ENCODE results near the gene MOSPD2. TPM values are rescaled to one million over a fixed set of nuclear protein-coding genes. Genes with fewer than 3 reads are reported as not detected.
A peak's percentile ranks its signal among the peaks of the same experiment; 100 is the strongest.

Gene MOSPD2
- total RNA-seq, 1 donor from 2014 or later: 13.9 TPM

DNA sequence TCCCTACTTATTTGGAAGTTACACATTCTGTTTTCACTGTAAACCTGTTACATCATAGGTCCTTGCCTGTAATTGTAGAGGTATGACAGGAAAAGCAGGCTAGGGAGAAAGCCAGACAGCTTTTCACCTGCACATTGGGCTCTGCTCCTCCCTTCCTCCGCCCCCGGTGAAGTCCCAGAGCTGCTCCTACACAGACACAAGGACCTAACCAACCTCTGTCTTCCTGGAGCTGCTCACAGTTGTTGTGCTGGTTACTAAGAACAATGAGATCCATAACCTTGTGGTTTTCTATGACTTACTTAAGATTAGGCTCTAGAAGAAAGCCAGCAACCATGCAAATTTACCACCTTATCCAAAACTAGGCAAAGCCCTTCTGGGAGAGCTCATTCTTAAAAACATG, 40.0 kb downstream of the MOSPD2 start:
- no peak overlapping the region for H3K27ac ChIP-seq (ENCODE audit: low read depth, low read length)
- peaks cover 6% of the 10 kb centered on the region for H3K36me3 ChIP-seq (ENCODE audit: insufficient read depth, low read length)
- Mint-ChIP-seq H3K27ac (ENCODE audit: unreplicated experiment) (no peak overlapping the region), H3K27me3 (ENCODE audit: low read depth, unreplicated experiment) (no peaks in the 10 kb centered on the region), H3K9me3 (ENCODE audit: unreplicated experiment) (no peaks in the 10 kb centered on the region), H3K36me3 (ENCODE audit: low read depth, unreplicated experiment) (no peaks in the 10 kb centered on the region), H3K4me1 (ENCODE audit: low read depth, unreplicated experiment) (peaks cover 14% of the 10 kb centered on the region), H3K4me3 (ENCODE audit: unreplicated experiment) (no peak overlapping the region)
- no peak for FAIRE-seq
- peaks cover 13% of the 10 kb centered on the region for H3K4me1 ChIP-seq (ENCODE audit: insufficient read depth, low read length)
- H3K79me2 ChIP-seq (ENCODE audit: insufficient read depth, low read length): no peaks in the 10 kb centered on the region
- no peaks in the 10 kb centered on the region for H3K27me3 ChIP-seq (ENCODE audit: insufficient read depth, low read length)
- H4K20me1 ChIP-seq (ENCODE audit: insufficient read depth, low read length): no peaks in the 10 kb centered on the region
- no peak overlapping the region for H2AFZ ChIP-seq (ENCODE audit: low read depth, low read length)
- H3K4me2 ChIP-seq (ENCODE audit: low read length): no peak overlapping the region
- no peak overlapping the region for H3K4me3 ChIP-seq (ENCODE audit: insufficient read depth, low read depth, low read length)
- no peak for TF ChIP-seq EZH2 (IDR thresholded peaks at IDR 0.05; ENCODE audit: insufficient read depth, low read length)
- TF ChIP-seq, protein P1, sequence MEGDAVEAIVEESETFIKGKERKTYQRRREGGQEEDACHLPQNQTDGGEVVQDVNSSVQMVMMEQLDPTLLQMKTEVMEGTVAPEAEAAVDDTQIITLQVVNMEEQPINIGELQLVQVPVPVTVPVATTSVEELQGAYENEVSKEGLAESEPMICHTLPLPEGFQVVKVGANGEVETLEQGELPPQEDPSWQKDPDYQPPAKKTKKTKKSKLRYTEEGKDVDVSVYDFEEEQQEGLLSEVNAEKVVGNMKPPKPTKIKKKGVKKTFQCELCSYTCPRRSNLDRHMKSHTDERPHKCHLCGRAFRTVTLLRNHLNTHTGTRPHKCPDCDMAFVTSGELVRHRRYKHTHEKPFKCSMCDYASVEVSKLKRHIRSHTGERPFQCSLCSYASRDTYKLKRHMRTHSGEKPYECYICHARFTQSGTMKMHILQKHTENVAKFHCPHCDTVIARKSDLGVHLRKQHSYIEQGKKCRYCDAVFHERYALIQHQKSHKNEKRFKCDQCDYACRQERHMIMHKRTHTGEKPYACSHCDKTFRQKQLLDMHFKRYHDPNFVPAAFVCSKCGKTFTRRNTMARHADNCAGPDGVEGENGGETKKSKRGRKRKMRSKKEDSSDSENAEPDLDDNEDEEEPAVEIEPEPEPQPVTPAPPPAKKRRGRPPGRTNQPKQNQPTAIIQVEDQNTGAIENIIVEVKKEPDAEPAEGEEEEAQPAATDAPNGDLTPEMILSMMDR (IDR thresholded peaks at IDR 0.05; ENCODE audit: insufficient read depth, low read depth, low read length): no peak
- peak; percentile 69 for DNase-seq (ENCODE audit: low read depth)
- no peaks in the 10 kb centered on the region for H3K9me3 ChIP-seq (ENCODE audit: insufficient read depth, low read depth, low read length)
- no peak overlapping the region for H3K9ac ChIP-seq (ENCODE audit: low read length)

DNA sequence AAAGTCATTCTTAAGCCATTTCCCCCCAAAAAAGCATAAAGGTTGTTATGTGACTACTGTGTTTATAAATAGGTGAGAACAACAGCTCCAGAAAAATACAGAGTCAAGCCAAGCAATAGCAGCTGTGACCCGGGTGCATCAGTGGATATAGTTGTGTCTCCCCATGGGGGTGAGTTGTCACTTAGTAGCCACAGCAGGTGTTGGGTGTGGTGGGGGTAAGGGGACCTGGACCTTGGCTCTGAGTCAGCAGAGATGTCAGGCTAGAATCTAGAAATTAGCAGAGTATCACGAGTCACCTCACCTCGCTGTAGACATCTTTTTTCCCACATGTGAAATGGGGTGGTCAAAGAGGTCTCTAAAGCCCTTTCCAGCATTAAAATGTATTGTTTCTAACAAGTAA, 42.4 kb downstream of the MOSPD2 start:
- Mint-ChIP-seq H3K36me3 (ENCODE audit: low read depth, unreplicated experiment) (no peaks in the 10 kb centered on the region), H3K4me1 (ENCODE audit: low read depth, unreplicated experiment) (peaks cover 14% of the 10 kb centered on the region), H3K27ac (ENCODE audit: unreplicated experiment) (no peak overlapping the region), H3K9me3 (ENCODE audit: unreplicated experiment) (no peaks in the 10 kb centered on the region), H3K4me3 (ENCODE audit: unreplicated experiment) (no peak overlapping the region), H3K27me3 (ENCODE audit: low read depth, unreplicated experiment) (no peaks in the 10 kb centered on the region)
- DNase-seq (ENCODE audit: low read depth): peak; percentile 7
- Histone ChIP-seq H3K9ac (ENCODE audit: low read length) (peak overlapping the region; percentile 40), H3K27me3 (ENCODE audit: insufficient read depth, low read length) (no peaks in the 10 kb centered on the region), H4K20me1 (ENCODE audit: insufficient read depth, low read length) (no peaks in the 10 kb centered on the region), H3K9me3 (ENCODE audit: insufficient read depth, low read depth, low read length) (no peaks in the 10 kb centered on the region), H3K4me1 (ENCODE audit: insufficient read depth, low read length) (peaks cover 21% of the 10 kb centered on the region), H3K4me2 (ENCODE audit: low read length) (peak overlapping the region; percentile 74), H2AFZ (ENCODE audit: low read depth, low read length) (no peak overlapping the region), H3K4me3 (ENCODE audit: insufficient read depth, low read depth, low read length) (no peak overlapping the region), H3K27ac (ENCODE audit: low read depth, low read length) (peak overlapping the region; percentile 66), H3K79me2 (ENCODE audit: insufficient read depth, low read length) (no peaks in the 10 kb centered on the region), H3K36me3 (ENCODE audit: insufficient read depth, low read length) (peaks cover 6% of the 10 kb centered on the region)
- TF ChIP-seq EZH2 (IDR thresholded peaks at IDR 0.05; ENCODE audit: insufficient read depth, low read length): no peak
- TF ChIP-seq, protein P1 (IDR thresholded peaks at IDR 0.05; ENCODE audit: insufficient read depth, low read depth, low read length): no peak
- no peak for FAIRE-seq

DNA sequence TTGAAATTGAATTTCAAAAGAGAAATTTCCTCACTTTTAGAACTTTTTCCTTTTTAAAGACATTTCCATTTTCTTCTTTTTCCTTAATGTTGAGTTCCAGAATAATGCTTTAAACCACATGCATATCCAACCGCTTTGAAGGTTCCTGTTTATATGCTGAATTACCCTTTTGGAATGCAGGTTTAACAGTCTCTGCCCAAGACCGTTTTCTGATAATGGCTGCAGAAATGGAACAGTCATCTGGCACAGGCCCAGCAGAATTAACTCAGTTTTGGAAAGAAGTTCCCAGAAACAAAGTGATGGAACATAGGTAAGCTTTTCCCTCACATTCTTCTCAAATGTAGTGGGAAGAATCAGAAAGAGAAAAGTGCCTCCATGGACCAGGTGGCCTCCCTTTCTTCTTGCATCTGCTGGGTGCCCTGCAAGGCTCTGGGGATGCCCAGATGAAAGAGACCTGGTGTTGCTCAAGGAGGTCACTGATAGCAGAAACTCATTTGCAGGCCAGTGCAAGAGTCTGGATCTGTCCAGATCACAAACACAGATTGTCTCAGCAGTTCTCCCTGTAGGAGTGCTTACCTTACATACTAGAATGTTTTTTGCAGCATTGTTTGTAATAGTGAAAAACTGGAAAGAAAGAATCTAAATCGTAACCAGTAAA, 42.9 kb downstream of the MOSPD2 start:
- Histone ChIP-seq H3K9me3 (ENCODE audit: insufficient read depth, low read depth, low read length) (no peaks in the 10 kb centered on the region), H3K36me3 (ENCODE audit: insufficient read depth, low read length) (peaks cover 6% of the 10 kb centered on the region), H2AFZ (ENCODE audit: low read depth, low read length) (no peak overlapping the region), H3K9ac (ENCODE audit: low read length) (peak overlapping the region; percentile 40), H3K4me3 (ENCODE audit: insufficient read depth, low read depth, low read length) (no peak overlapping the region), H4K20me1 (ENCODE audit: insufficient read depth, low read length) (no peaks in the 10 kb centered on the region), H3K27me3 (ENCODE audit: insufficient read depth, low read length) (no peaks in the 10 kb centered on the region), H3K79me2 (ENCODE audit: insufficient read depth, low read length) (no peaks in the 10 kb centered on the region), H3K4me1 (ENCODE audit: insufficient read depth, low read length) (peaks cover 22% of the 10 kb centered on the region), H3K27ac (ENCODE audit: low read depth, low read length) (peak overlapping the region; percentile 66), H3K4me2 (ENCODE audit: low read length) (peak overlapping the region; percentile 74)
- Mint-ChIP-seq H3K4me3 (ENCODE audit: unreplicated experiment) (no peak overlapping the region), H3K9me3 (ENCODE audit: unreplicated experiment) (no peaks in the 10 kb centered on the region), H3K36me3 (ENCODE audit: low read depth, unreplicated experiment) (no peaks in the 10 kb centered on the region), H3K27ac (ENCODE audit: unreplicated experiment) (no peak overlapping the region), H3K27me3 (ENCODE audit: low read depth, unreplicated experiment) (no peaks in the 10 kb centered on the region), H3K4me1 (ENCODE audit: low read depth, unreplicated experiment) (peaks cover 14% of the 10 kb centered on the region)
- FAIRE-seq: peak; percentile 100
- DNase-seq (ENCODE audit: low read depth): peak; percentile 84
- TF ChIP-seq, protein P1 (IDR thresholded peaks at IDR 0.05; ENCODE audit: insufficient read depth, low read depth, low read length): no peak
- TF ChIP-seq EZH2 (IDR thresholded peaks at IDR 0.05; ENCODE audit: insufficient read depth, low read length): no peak

Data from astrocyte (in vitro differentiated cells and primary cell).